K562 (cell line): ENCODE measurements around the gene DAZAP1.

ENCODE experiments used
- RFX1 ChIP-seq: fragments of 450-650 bp; IDR thresholded peaks from 2 replicates; pipeline ENCODE4 v1.6.1; 2016; ENCODE audit warnings: mild to moderate bottlenecking, moderate library complexity
- SP2 ChIP-seq: IDR thresholded peaks from 2 replicates; pipeline ENCODE4 v1.6.1; 2011; ENCODE audit warnings: mild to moderate bottlenecking, low read depth, low read length, moderate library complexity; ENCODE audit not compliant: poor library complexity, severe bottlenecking; ENCODE audit errors: extremely low read depth

GRCh38 chr19:1482361-1483130 lies 75.2 kb downstream of the DAZAP1 start:
- TF ChIP-seq RFX1: no peak
- no peak for TF ChIP-seq SP2
